ENCODE data around the gene BIRC5. TPM values are rescaled to one million over a fixed set of nuclear protein-coding genes. Genes with fewer than 3 reads are reported as not detected.

The BIRC5 gene
- total RNA-seq, 4 donors from 2014 or later = 0.27 to 1.6 TPM; not detected in 2

DNA sequence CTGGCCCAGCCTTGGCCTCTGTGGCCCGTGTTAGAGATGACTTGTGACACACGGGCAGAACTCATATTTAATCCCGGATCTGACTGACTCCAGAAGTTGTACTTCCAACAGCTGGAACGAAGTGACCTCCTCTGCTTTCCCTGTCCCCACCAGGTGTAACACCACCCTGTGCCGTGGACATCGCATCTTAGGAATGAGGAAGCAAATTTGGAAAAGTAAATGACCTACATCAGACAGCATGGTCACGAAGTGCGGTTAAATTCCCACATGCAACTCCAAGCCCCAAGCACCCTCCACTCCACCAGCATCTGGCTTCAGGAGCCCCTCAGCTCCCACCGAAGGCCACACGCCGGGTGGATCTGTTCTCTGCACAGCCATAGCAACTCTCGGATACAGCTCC is 30.1 kb upstream of the BIRC5 start:
- no peak for TF ChIP-seq EP300 (IDR thresholded peaks at IDR 0.05)
- no peak for TF ChIP-seq POLR2AphosphoS5 (IDR thresholded peaks at IDR 0.05)
- no peak for TF ChIP-seq POLR2A (IDR thresholded peaks at IDR 0.05)
- TF ChIP-seq, protein P1, sequence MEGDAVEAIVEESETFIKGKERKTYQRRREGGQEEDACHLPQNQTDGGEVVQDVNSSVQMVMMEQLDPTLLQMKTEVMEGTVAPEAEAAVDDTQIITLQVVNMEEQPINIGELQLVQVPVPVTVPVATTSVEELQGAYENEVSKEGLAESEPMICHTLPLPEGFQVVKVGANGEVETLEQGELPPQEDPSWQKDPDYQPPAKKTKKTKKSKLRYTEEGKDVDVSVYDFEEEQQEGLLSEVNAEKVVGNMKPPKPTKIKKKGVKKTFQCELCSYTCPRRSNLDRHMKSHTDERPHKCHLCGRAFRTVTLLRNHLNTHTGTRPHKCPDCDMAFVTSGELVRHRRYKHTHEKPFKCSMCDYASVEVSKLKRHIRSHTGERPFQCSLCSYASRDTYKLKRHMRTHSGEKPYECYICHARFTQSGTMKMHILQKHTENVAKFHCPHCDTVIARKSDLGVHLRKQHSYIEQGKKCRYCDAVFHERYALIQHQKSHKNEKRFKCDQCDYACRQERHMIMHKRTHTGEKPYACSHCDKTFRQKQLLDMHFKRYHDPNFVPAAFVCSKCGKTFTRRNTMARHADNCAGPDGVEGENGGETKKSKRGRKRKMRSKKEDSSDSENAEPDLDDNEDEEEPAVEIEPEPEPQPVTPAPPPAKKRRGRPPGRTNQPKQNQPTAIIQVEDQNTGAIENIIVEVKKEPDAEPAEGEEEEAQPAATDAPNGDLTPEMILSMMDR (IDR thresholded peaks at IDR 0.05) = no peak
- Histone ChIP-seq H3K9me3 (no peaks in the 10 kb centered on the region), H3K27ac (peak overlapping the region; percentile 11 to 84 (median 77)), H3K27me3 (no peaks in the 10 kb centered on the region), H3K4me3 (no peak overlapping the region), H3K4me1 (peaks cover 5 to 93% (median 31%) of the 10 kb centered on the region in 3 donors), H3K36me3 (no peaks in the 10 kb centered on the region)
- no peak for ATAC-seq
- WGBS, 2 donors (ENCODE audit: low coverage in 1 of 2) = 67 to 89% methylated on average over 6 to 8 of the region's 12 CpGs

DNA sequence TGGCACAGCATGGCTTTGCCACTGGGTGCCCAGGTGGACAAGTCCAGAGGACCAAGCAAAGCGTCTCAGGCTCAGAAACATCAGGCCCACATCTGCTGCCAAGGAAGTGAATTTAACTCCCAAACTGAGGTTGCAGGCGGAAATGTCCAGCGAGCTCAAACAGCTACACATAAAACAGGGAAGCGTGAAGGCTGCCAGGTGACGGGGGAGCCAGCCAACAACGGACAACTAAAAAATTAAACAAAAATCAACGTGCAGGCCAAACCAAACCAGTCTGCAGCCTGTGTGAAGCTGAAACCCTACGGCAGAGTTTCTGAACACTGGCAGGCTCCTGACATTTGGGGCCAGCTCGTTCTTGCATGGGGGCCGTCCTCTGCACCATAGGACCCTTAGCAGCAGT is 29.7 kb upstream of the BIRC5 start:
- Histone ChIP-seq H3K9me3 (no peaks in the 10 kb centered on the region), H3K4me1 (peaks cover 5 to 89% (median 31%) of the 10 kb centered on the region in 3 donors), H3K27me3 (no peaks in the 10 kb centered on the region), H3K27ac (peak overlapping the region; percentile 11 to 84 (median 77)), H3K36me3 (no peaks in the 10 kb centered on the region), H3K4me3 (no peak overlapping the region)
- TF ChIP-seq POLR2AphosphoS5 (IDR thresholded peaks at IDR 0.05) (no peak), EP300 (IDR thresholded peaks at IDR 0.05) (no peak), POLR2A (IDR thresholded peaks at IDR 0.05) (no peak)
- TF ChIP-seq, protein P1 (IDR thresholded peaks at IDR 0.05) = no peak
- WGBS, 2 donors (ENCODE audit: low coverage in 1 of 2) = 13 to 25% methylated on average over 4 to 10 of the region's 10 CpGs
- no peak for ATAC-seq

DNA sequence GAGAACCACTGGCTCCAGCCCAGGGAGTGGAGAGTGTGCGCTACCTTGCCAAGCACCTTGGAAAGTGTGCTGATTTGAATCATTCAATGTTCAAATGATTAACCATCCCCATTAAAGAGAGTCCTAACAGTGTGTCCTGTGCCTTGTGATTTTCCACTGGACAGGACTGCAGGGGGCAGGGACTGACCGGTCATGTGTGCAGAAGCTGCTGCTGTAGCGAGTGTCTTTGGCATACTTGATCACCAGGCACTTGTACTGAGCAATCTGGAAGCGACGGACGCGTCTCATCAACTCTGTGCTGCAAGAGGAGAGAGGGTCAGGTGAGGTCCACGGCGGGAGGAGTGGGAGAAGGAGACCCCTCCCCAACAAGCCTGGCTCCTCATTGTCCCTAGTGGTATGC is 29.2 kb upstream of the BIRC5 start:
- 44 to 63% methylated on average over 7 to 8 of the region's 9 CpGs for WGBS, 2 donors (ENCODE audit: low coverage in 1 of 2)
- Histone ChIP-seq H3K27me3 (no peaks in the 10 kb centered on the region), H3K27ac (peak overlapping the region; percentile 40 to 84 (median 77)), H3K9me3 (no peaks in the 10 kb centered on the region), H3K4me3 (peak overlapping the region in 1 of 2 donors; percentile 55), H3K36me3 (no peaks in the 10 kb centered on the region), H3K4me1 (peaks cover 5 to 84% (median 28%) of the 10 kb centered on the region in 3 donors)
- TF ChIP-seq EP300 (IDR thresholded peaks at IDR 0.05) (no peak), POLR2A (IDR thresholded peaks at IDR 0.05) (peak in 1 of 2 donors; percentile 19)
- TF ChIP-seq, protein P1 (IDR thresholded peaks at IDR 0.05) = no peak
- peak; percentile 26 for ATAC-seq

DNA sequence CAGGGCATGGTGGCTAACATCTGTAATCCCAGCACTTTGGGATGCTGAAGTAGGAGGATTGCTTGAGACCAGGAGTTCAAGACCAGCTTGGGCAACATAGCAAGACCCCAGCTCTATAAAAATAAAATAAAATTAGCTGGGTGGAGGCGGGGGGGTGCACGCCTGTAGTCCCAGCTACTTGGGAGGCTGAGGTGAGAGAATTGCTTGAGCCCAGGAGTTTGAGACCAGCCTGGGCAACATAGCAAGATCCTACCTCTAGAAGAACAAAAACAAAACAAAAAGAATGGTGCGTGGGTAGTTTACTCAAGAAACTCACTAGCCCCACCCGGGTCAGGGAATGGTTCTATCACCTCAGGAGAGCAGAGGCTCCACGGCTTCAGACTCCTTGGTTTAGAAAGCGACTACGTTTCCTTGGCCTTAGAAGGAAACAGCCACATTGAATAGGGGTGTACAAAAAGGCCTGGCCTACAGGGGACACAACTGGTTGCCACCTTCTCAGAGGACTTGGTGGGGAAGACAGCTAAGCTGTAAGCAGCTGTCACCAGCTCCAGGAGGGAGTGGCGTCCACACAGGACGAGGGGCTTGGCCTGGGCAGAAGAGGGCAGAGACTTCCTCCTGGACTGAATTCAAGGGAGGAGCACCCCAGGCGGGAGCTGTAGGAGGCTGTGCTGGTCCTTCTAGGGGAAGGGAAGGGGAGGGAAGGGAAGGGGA is 27.9 kb upstream of the BIRC5 start:
- H3K27me3 ChIP-seq = no peaks in the 10 kb centered on the region
- peak overlapping the region; percentile 40 to 84 (median 77) for H3K27ac ChIP-seq
- peaks cover 5 to 78% (median 22%) of the 10 kb centered on the region in 3 donors for H3K4me1 ChIP-seq
- peak overlapping the region; percentile 14 to 55 for H3K4me3 ChIP-seq
- WGBS, 2 donors (ENCODE audit: low coverage in 1 of 2) = 40 to 72% methylated on average over 3 to 8 of the region's 10 CpGs
- H3K36me3 ChIP-seq = peaks cover 0 to 5% of the 10 kb centered on the region in 2 donors
- peak; percentile 14 for ATAC-seq
- TF ChIP-seq EP300 (IDR thresholded peaks at IDR 0.05) (no peak), POLR2A (IDR thresholded peaks at IDR 0.05) (no peak), POLR2AphosphoS5 (IDR thresholded peaks at IDR 0.05) (no peak)
- TF ChIP-seq, protein P1 (IDR thresholded peaks at IDR 0.05) = no peak
- no peaks in the 10 kb centered on the region for H3K9me3 ChIP-seq

All from gastroesophageal sphincter (tissue), 4 donors.